ENCODE results near the gene C5AR2.

GRCh38 chr19:47310323-47310722 is 21.7 kb upstream of the C5AR2 start:
- TF ChIP-seq CHD2 (IDR thresholded peaks at IDR 0.05; ENCODE audit: low read length, partially characterized antibody) (no peak), EP300 (IDR thresholded peaks at IDR 0.05; ENCODE audit: borderline replicate concordance in 1 of 2, low read depth in 1 of 2, low read length in 1 of 2) (no peak), CTCF (IDR thresholded peaks at IDR 0.05) (no peak), SMC3 (IDR thresholded peaks at IDR 0.05; ENCODE audit: low read depth, low read length) (no peak)

Data from SK-N-SH (cell line).